HG03575 (cell line): Measurements from ENCODE around the gene PPP1R15A.
"Not testable (repeated sequence)": the region's sequence is repeated elsewhere in the genome, so short reads cannot be mapped to it uniquely, and the experiment has no call there.

Experiments
- ATAC-seq: cut with Tn5 transposase; IDR thresholded peaks from one replicate; pipeline ENCODE4 v1.9.1; 2021; ENCODE audit not compliant: unreplicated experiment, insufficient number of reproducible peaks, low FRiP score; ENCODE audit errors: extremely low read depth

The PPP1R15A gene

DNA sequence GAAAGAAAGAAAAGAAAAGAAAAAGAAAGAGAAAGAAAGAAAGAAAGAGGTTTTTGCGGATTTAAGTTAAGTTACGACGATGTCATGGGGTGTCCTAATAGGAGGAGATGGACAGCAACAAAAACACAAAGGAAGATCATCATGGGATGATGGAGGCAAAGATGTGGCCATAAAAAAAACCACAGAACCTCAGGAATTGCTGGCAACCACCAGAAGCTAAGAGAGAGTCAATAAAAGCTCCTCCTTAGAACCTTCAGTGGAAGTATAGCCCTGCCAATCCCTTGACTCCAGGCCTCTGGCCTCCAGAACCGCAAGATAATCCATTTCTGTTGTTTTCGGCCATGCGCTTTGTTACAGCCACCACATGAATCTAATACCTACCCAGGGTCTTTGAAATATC lies 15.3 kb upstream of the PPP1R15A start:
- no peak for ATAC-seq

DNA sequence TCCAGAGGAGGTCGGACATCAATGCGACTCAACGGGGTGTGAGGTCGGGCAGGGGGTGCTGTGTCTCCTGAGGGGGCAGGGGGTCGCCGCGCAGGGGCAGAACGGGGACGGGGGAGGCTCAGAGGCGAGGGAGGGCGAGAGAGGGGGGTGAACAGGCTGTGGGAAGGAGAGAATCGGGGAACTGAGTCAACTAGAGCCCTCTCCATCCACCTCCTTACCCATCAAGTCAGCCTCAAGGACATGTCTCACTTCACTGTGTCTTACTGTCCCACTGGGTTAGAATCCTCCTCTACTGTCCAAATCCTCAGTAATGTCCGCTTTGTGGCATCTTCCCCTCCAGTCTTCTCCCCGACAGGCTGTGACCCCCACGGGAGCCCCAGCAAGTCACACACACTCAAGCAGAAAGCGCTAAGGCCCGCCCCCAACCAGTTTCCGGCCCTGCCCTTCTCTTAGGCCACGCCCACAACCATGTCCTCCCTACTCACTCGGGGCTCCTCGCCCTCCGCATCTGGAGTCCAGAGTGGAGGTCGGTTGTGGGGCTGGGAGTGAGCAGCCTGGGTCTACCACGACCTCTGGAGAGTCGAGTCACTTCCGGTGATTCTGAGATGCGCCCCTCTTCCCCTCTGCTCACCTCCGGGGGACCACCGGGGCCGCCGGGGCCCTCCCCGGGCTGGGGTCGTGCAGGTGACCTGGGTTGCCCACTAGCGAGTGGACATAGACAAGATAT lies 13.1 kb upstream of the PPP1R15A start:
- no peak for ATAC-seq

DNA sequence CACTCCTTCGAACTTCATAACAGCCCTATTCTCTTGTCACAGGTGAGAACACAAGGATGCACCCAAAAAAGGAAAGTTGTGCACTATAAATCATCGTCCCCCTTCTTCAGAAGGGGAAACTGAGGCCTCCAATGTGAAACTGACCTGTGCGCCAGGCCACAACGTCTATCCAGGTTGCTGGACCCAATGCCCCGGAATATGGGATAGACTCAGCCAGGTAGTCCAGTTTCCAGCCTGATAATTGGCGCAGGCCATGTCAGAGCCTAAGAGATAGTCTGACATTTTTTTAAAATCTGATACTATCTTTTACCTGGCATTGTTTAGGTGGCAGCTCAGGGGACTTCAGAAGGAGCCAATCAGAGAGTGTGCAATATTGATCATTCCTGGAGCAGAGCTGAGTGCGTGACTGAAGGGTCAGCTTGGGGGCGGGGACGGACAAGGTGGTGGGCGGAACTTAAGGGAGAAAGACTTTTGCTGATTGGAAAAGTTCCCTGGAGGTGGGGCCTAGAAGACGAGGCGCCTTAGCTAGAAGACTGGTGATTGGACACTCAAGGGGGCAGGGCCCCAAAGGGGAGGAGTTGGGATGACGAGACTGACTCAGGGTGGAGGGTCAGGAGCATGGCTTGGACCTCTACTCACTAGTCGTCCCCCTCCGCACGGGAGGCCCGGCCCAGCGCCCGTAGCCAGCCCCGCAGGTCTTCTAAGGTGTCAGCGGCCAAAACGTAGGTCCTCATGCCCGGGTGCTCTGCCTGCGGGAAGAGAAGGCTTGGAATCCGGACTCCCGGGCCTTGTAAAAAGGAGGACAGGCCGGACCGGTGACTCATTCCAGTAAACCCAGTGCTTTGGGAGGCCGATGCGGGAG lies 12.3 kb upstream of the PPP1R15A start:
- no peak for ATAC-seq

GRCh38 chr19:48861313-48861712 lies 10.9 kb upstream of the PPP1R15A start:
- no peak for ATAC-seq

DNA sequence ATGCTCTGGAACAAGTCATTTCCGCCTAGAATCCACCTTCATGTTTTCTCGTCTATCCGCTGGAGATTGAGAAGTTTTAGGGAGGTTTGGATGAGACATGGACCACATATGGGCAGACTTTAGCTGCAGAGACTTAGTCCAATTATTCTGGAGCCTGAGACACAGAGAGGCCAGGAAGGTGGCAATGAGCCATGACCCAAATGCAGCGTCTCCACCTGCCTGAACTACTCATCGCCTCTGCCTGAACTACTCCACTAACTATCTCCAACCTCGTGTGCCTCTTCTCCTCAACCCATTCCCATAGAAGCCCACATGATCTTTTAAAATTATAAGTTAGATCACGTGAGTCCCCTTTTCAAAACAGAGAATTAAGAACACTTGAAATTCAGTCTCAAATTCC lies 9.4 kb upstream of the PPP1R15A start:
- no peak for ATAC-seq

- ATAC-seq: no peak
These were observed 5.5 kb upstream of the PPP1R15A start for GRCh38 chr19:48866692-48867091.

GRCh38 chr19:48867123-48867745 lies 5.0 kb upstream of the PPP1R15A start:
- ATAC-seq: no peak

DNA sequence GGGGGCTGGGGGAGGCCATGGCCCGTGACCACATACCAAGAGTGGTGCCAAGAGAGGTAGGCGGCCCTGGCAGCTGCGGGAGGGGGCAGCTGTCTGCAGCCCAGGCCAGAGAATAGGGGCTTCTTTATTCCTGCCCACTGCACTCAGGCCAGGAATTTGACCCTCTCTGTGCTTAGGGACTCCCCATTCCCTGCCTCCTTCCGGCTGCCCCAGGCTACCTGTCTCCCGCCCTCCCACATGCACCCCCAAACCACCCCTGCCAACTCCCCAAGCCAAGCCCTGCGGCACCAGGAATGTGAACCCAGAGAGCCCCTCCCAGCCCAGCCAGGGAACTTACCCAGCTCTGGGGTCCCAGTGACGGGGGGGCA lies 4.5 kb upstream of the PPP1R15A start:
- ATAC-seq: no peak

DNA sequence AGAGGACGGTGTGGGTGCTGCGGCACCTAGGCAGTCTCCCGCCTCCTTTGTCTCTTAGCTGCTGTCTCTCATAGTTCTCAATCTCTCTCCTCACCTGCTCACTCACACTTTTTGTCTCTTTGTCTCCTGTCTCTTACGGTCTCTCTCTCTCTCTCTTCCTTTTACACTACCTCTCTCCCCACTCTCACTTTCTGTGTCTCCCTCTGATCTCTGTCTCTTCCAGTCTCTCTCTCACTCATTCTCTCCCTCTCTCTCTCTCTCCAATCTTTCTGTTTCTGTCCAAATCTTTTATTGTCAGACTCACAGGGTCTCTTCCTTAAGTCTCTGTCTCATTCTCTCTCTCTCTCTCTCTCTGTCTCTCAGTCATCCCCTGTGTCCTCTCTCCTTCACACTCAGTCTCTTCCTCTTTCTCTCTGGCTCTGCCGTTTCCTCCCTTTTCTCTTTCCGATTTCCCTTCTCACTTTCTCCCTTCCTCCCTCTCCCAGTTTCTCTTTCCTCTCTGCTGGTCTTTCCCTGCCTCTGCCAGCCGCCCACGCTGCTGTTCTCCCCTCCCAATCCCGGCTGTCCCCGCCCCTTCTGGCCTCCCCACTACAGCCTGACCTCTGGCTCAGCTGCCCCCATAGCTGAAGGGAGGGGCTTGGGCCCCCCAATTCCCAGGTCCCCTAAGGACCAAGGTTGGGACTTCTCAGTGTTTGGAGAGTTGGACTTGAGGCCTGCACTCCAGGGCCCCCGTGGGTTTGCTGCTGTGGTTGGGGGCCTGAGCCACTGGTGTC lies 3.9 kb upstream of the PPP1R15A start, which contains the start of gene PLEKHA4:
Gene PLEKHA4 (minus strand): TSS at position 504 of the 773 bp plus-strand sequence. CDS start 997 bp downstream, outside the sequence.
- no peak for ATAC-seq

- ATAC-seq: no peak
These were observed 2.2 kb upstream of the PPP1R15A start for GRCh38 chr19:48870048-48870447.

DNA sequence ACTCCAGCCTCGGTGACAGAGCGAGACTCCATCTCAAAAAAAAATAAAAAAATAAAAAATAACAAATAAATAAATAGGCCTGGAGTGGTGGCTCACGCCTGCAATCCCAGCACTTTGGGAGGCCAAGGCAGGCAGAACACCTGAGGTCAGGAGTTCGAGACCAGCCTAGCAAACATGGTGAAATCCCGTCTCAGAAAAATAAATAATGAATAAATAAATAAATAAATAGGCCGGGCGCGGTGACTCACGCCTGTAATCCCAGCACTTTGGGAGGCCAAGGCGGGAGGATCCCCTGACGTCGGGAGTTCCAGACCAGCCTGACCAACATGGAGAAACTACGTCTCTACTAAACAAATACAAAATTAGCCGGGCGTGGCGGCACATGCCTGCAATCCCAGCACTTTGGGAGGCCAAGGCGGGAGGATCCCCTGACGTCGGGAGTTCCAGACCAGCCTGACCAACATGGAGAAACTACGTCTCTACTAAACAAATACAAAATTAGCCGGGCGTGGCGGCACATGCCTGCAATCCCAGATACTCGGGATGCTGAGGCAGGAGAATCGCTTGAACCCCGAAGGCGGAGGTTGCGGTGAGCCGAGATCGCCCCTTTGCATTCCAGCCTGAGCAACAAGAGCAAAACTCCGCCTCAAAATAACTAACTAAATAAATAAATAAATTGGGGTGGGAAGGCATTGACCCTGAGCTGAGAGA lies 595 bp upstream of the PPP1R15A start:
- ATAC-seq: not testable (repeated sequence)

GRCh38 chr19:48872884-48873475 lies 759 bp downstream of the PPP1R15A start:
- ATAC-seq: no peak

DNA sequence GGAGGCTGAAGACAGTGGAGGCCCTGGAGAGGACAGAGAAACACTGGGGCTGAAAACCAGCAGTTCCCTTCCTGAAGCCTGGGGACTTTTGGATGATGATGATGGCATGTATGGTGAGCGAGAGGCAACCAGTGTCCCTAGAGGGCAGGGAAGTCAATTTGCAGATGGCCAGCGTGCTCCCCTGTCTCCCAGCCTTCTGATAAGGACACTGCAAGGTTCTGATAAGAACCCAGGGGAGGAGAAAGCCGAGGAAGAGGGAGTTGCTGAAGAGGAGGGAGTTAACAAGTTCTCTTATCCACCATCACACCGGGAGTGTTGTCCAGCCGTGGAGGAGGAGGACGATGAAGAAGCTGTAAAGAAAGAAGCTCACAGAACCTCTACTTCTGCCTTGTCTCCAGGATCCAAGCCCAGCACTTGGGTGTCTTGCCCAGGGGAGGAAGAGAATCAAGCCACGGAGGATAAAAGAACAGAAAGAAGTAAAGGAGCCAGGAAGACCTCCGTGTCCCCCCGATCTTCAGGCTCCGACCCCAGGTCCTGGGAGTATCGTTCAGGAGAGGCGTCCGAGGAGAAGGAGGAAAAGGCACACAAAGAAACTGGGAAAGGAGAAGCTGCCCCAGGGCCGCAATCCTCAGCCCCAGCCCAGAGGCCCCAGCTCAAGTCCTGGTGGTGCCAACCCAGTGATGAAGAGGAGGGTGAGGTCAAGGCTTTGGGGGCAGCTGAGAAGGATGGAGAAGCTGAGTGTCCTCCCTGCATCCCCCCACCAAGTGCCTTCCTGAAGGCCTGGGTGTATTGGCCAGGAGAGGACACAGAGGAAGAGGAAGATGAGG lies 1.5 kb downstream of the PPP1R15A start:
- no peak for ATAC-seq

DNA sequence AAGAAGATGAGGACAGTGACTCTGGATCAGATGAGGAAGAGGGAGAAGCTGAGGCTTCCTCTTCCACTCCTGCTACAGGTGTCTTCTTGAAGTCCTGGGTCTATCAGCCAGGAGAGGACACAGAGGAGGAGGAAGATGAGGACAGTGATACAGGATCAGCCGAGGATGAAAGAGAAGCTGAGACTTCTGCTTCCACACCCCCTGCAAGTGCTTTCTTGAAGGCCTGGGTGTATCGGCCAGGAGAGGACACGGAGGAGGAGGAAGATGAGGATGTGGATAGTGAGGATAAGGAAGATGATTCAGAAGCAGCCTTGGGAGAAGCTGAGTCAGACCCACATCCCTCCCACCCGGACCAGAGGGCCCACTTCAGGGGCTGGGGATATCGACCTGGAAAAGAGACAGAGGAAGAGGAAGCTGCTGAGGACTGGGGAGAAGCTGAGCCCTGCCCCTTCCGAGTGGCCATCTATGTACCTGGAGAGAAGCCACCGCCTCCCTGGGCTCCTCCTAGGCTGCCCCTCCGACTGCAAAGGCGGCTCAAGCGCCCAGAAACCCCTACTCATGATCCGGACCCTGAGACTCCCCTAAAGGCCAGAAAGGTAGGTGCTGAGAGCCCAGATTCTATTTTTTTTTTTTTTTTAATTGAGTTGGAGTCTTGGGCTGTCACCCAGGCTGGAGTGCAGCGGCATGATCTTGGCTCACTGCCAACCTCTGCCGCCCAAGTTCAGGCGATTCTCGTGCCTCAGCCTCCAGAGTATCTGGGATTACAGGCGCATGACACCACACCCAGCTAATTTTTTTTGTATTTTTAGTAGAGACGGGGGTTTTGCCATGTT lies 2.3 kb downstream of the PPP1R15A start:
- no peak for ATAC-seq

- ATAC-seq: not testable (repeated sequence)
These were observed 4.1 kb downstream of the PPP1R15A start for GRCh38 chr19:48876043-48876981.

DNA sequence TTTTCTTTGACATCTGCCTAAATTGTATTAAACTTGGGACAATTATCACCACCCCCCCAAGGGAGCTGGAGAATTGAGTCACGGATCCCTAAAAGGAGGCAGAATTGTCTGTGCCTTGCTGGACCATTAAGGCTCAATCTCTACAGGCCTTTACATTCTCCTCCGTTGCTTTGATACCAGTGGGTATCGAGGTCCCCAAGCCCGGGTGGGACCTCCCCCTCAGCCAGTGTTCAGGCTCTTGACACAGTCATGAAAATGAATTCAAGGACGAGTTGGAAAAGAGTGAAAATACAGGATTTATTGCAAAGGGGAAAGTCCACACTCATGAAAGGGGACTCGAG lies 5.6 kb downstream of the PPP1R15A start:
- no peak for ATAC-seq
